ENCODE results near the gene NPR1.
"Not testable (repeated sequence)": the region's sequence is repeated elsewhere in the genome, so short reads cannot be mapped to it uniquely, and the experiment has no call there.

NPR1 gene

GRCh38 chr1:153639280-153639679, 39.2 kb upstream of the NPR1 start:
- H3K36me3 ChIP-seq (ENCODE audit: control insufficient read depth in 1 of 2, insufficient read depth in 2 of 2, low read length in 2 of 2) = peaks cover 69 to 76% of the 10 kb centered on the region in 2 donors

GRCh38 chr1:153640213-153640612, 38.3 kb upstream of the NPR1 start:
- H3K4me3 ChIP-seq (ENCODE audit: low read depth in 1 of 2, low read length in 2 of 2); H3K9me3 ChIP-seq (ENCODE audit: control insufficient read depth in 1 of 2, low read length in 2 of 2); H3K27me3 ChIP-seq (ENCODE audit: low read depth, low read length); H3K27ac ChIP-seq (ENCODE audit: low read length): not testable (repeated sequence)
- Histone ChIP-seq H3K4me1 (ENCODE audit: control insufficient read depth in 1 of 2, insufficient read depth in 2 of 2, low read length in 2 of 2) (peaks cover 4 to 31% of the 10 kb centered on the region in 2 donors), H3K36me3 (ENCODE audit: control insufficient read depth in 1 of 2, insufficient read depth in 2 of 2, low read length in 2 of 2) (peaks cover 73 to 86% of the 10 kb centered on the region in 2 donors)

More at GRCh38 chr1:153639280-153639679, 39.2 kb upstream of the NPR1 start:
- Histone ChIP-seq H3K27ac (ENCODE audit: low read length) (no peak overlapping the region), H3K4me3 (ENCODE audit: low read depth in 1 of 2, low read length in 2 of 2) (no peak overlapping the region), H3K27me3 (ENCODE audit: low read depth, low read length) (no peaks in the 10 kb centered on the region), H3K4me1 (ENCODE audit: control insufficient read depth in 1 of 2, insufficient read depth in 2 of 2, low read length in 2 of 2) (peaks cover 4 to 32% of the 10 kb centered on the region in 2 donors), H3K9me3 (ENCODE audit: control insufficient read depth in 1 of 2, low read length in 2 of 2) (no peaks in the 10 kb centered on the region)

- no peak overlapping the region for H3K4me3 ChIP-seq (ENCODE audit: low read depth in 1 of 2, low read length in 2 of 2)
- peaks cover 79 to 92% of the 10 kb centered on the region in 2 donors for H3K36me3 ChIP-seq (ENCODE audit: control insufficient read depth in 1 of 2, insufficient read depth in 2 of 2, low read length in 2 of 2)
- no peaks in the 10 kb centered on the region for H3K9me3 ChIP-seq (ENCODE audit: control insufficient read depth in 1 of 2, low read length in 2 of 2)
- peaks cover 4 to 25% of the 10 kb centered on the region in 2 donors for H3K4me1 ChIP-seq (ENCODE audit: control insufficient read depth in 1 of 2, insufficient read depth in 2 of 2, low read length in 2 of 2)
- H3K27me3 ChIP-seq (ENCODE audit: low read depth, low read length) = no peaks in the 10 kb centered on the region
- H3K27ac ChIP-seq (ENCODE audit: low read length) = no peak overlapping the region
Observed at GRCh38 chr1:153640861-153641260, 37.6 kb upstream of the NPR1 start.

GRCh38 chr1:153642161-153642560, 36.3 kb upstream of the NPR1 start:
- H3K4me3 ChIP-seq (ENCODE audit: low read depth in 1 of 2, low read length in 2 of 2) = no peak overlapping the region
- H3K4me1 ChIP-seq (ENCODE audit: control insufficient read depth in 1 of 2, insufficient read depth in 2 of 2, low read length in 2 of 2) = peaks cover 4 to 15% of the 10 kb centered on the region in 2 donors
- no peak overlapping the region for H3K27ac ChIP-seq (ENCODE audit: low read length)
- H3K36me3 ChIP-seq (ENCODE audit: control insufficient read depth in 1 of 2, insufficient read depth in 2 of 2, low read length in 2 of 2) = peaks cover 77 to 95% of the 10 kb centered on the region in 2 donors
- H3K27me3 ChIP-seq (ENCODE audit: low read depth, low read length) = no peaks in the 10 kb centered on the region
- no peaks in the 10 kb centered on the region for H3K9me3 ChIP-seq (ENCODE audit: control insufficient read depth in 1 of 2, low read length in 2 of 2)

- Histone ChIP-seq H3K4me3 (ENCODE audit: low read depth in 1 of 2, low read length in 2 of 2) (no peak overlapping the region), H3K36me3 (ENCODE audit: control insufficient read depth in 1 of 2, insufficient read depth in 2 of 2, low read length in 2 of 2) (peaks cover 71 to 86% of the 10 kb centered on the region in 2 donors), H3K4me1 (ENCODE audit: control insufficient read depth in 1 of 2, insufficient read depth in 2 of 2, low read length in 2 of 2) (peaks cover 4 to 5% of the 10 kb centered on the region in 2 donors), H3K27me3 (ENCODE audit: low read depth, low read length) (no peaks in the 10 kb centered on the region), H3K9me3 (ENCODE audit: control insufficient read depth in 1 of 2, low read length in 2 of 2) (no peaks in the 10 kb centered on the region), H3K27ac (ENCODE audit: low read length) (no peak overlapping the region)
Observed at GRCh38 chr1:153643100-153643499, 35.4 kb upstream of the NPR1 start.

GRCh38 chr1:153643816-153644215, 34.7 kb upstream of the NPR1 start:
- no peaks in the 10 kb centered on the region for H3K27me3 ChIP-seq (ENCODE audit: low read depth, low read length)
- no peaks in the 10 kb centered on the region for H3K9me3 ChIP-seq (ENCODE audit: control insufficient read depth in 1 of 2, low read length in 2 of 2)
- H3K27ac ChIP-seq (ENCODE audit: low read length) = no peak overlapping the region
- H3K36me3 ChIP-seq (ENCODE audit: control insufficient read depth in 1 of 2, insufficient read depth in 2 of 2, low read length in 2 of 2) = peaks cover 65 to 79% of the 10 kb centered on the region in 2 donors
- H3K4me3 ChIP-seq (ENCODE audit: low read depth in 1 of 2, low read length in 2 of 2) = no peak overlapping the region
- H3K4me1 ChIP-seq (ENCODE audit: control insufficient read depth in 1 of 2, insufficient read depth in 2 of 2, low read length in 2 of 2) = peaks cover 4% of the 10 kb centered on the region in 2 donors

GRCh38 chr1:153646672-153647345, 31.7 kb upstream of the NPR1 start:
- H3K36me3 ChIP-seq (ENCODE audit: control insufficient read depth in 1 of 2, insufficient read depth in 2 of 2, low read length in 2 of 2) = peaks cover 44 to 52% of the 10 kb centered on the region in 2 donors
- no peaks in the 10 kb centered on the region for H3K27me3 ChIP-seq (ENCODE audit: low read depth, low read length)
- H3K27ac ChIP-seq (ENCODE audit: low read length) = no peak overlapping the region

GRCh38 chr1:153647346-153647714, 31.2 kb upstream of the NPR1 start:
- peaks cover 0 to 4% of the 10 kb centered on the region in 2 donors for H3K4me1 ChIP-seq (ENCODE audit: control insufficient read depth in 1 of 2, insufficient read depth in 2 of 2, low read length in 2 of 2)
- peaks cover 39 to 47% of the 10 kb centered on the region in 2 donors for H3K36me3 ChIP-seq (ENCODE audit: control insufficient read depth in 1 of 2, insufficient read depth in 2 of 2, low read length in 2 of 2)

More at GRCh38 chr1:153646672-153647345, 31.7 kb upstream of the NPR1 start:
- Histone ChIP-seq H3K4me3 (ENCODE audit: low read depth in 1 of 2, low read length in 2 of 2) (no peak overlapping the region), H3K9me3 (ENCODE audit: control insufficient read depth in 1 of 2, low read length in 2 of 2) (no peaks in the 10 kb centered on the region), H3K4me1 (ENCODE audit: control insufficient read depth in 1 of 2, insufficient read depth in 2 of 2, low read length in 2 of 2) (peaks cover 0 to 4% of the 10 kb centered on the region in 2 donors)

GRCh38 chr1:153648000-153648643, 30.4 kb upstream of the NPR1 start:
- no peaks in the 10 kb centered on the region for H3K9me3 ChIP-seq (ENCODE audit: control insufficient read depth in 1 of 2, low read length in 2 of 2)
- no peak overlapping the region for H3K27ac ChIP-seq (ENCODE audit: low read length)
- H3K36me3 ChIP-seq (ENCODE audit: control insufficient read depth in 1 of 2, insufficient read depth in 2 of 2, low read length in 2 of 2) = peaks cover 31 to 39% of the 10 kb centered on the region in 2 donors
- H3K4me1 ChIP-seq (ENCODE audit: control insufficient read depth in 1 of 2, insufficient read depth in 2 of 2, low read length in 2 of 2) = peaks cover 0 to 4% of the 10 kb centered on the region in 2 donors
- no peak overlapping the region for H3K4me3 ChIP-seq (ENCODE audit: low read depth in 1 of 2, low read length in 2 of 2)
- no peaks in the 10 kb centered on the region for H3K27me3 ChIP-seq (ENCODE audit: low read depth, low read length)

More at GRCh38 chr1:153647346-153647714, 31.2 kb upstream of the NPR1 start:
- no peak overlapping the region for H3K27ac ChIP-seq (ENCODE audit: low read length)
- no peaks in the 10 kb centered on the region for H3K9me3 ChIP-seq (ENCODE audit: control insufficient read depth in 1 of 2, low read length in 2 of 2)
- no peak overlapping the region for H3K4me3 ChIP-seq (ENCODE audit: low read depth in 1 of 2, low read length in 2 of 2)
- H3K27me3 ChIP-seq (ENCODE audit: low read depth, low read length) = no peaks in the 10 kb centered on the region

- no peaks in the 10 kb centered on the region for H3K9me3 ChIP-seq (ENCODE audit: control insufficient read depth in 1 of 2, low read length in 2 of 2)
- no peak overlapping the region for H3K4me3 ChIP-seq (ENCODE audit: low read depth in 1 of 2, low read length in 2 of 2)
- no peak overlapping the region for H3K27ac ChIP-seq (ENCODE audit: low read length)
- H3K4me1 ChIP-seq (ENCODE audit: control insufficient read depth in 1 of 2, insufficient read depth in 2 of 2, low read length in 2 of 2) = no peaks in the 10 kb centered on the region
- H3K27me3 ChIP-seq (ENCODE audit: low read depth, low read length) = no peaks in the 10 kb centered on the region
- peaks cover 19 to 27% of the 10 kb centered on the region in 2 donors for H3K36me3 ChIP-seq (ENCODE audit: control insufficient read depth in 1 of 2, insufficient read depth in 2 of 2, low read length in 2 of 2)
Observed at GRCh38 chr1:153649137-153649862, 29.2 kb upstream of the NPR1 start.

GRCh38 chr1:153649863-153650235, 28.6 kb upstream of the NPR1 start:
- H3K36me3 ChIP-seq (ENCODE audit: control insufficient read depth in 1 of 2, insufficient read depth in 2 of 2, low read length in 2 of 2) = peaks cover 15 to 21% of the 10 kb centered on the region in 2 donors
- no peak overlapping the region for H3K4me3 ChIP-seq (ENCODE audit: low read depth in 1 of 2, low read length in 2 of 2)
- no peak overlapping the region for H3K27ac ChIP-seq (ENCODE audit: low read length)
- H3K27me3 ChIP-seq (ENCODE audit: low read depth, low read length) = no peaks in the 10 kb centered on the region
- H3K4me1 ChIP-seq (ENCODE audit: control insufficient read depth in 1 of 2, insufficient read depth in 2 of 2, low read length in 2 of 2) = no peaks in the 10 kb centered on the region
- no peaks in the 10 kb centered on the region for H3K9me3 ChIP-seq (ENCODE audit: control insufficient read depth in 1 of 2, low read length in 2 of 2)

Measured in muscle layer of duodenum (tissue), 2 donors.